ENCODE measurements around the gene BANP.
"Not testable (repeated sequence)": the region's sequence is repeated elsewhere in the genome, so short reads cannot be mapped to it uniquely, and the experiment has no call there.

The BANP gene

DNA sequence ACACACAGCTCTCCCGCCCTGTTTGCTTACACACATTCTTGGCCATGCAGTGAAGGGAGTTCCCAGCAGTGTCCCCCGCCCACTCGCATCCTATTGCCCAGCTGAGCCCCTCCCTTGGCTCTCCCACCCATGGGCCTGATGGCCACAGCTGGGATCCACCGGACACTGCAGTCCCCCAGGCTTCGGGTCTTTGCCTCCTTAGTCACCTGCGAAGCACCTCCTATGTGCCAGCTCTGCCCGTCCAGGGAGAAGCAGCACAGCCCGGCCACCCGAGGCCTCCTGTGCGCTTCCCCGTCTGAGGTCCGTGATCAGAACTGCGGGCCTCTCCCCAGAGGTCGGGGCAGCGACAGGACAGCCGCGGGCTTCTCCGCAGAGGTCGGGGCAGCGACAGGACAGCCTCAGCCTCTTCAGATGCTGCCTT is 136.9 kb downstream of the BANP start:
- TF ChIP-seq, protein P1, sequence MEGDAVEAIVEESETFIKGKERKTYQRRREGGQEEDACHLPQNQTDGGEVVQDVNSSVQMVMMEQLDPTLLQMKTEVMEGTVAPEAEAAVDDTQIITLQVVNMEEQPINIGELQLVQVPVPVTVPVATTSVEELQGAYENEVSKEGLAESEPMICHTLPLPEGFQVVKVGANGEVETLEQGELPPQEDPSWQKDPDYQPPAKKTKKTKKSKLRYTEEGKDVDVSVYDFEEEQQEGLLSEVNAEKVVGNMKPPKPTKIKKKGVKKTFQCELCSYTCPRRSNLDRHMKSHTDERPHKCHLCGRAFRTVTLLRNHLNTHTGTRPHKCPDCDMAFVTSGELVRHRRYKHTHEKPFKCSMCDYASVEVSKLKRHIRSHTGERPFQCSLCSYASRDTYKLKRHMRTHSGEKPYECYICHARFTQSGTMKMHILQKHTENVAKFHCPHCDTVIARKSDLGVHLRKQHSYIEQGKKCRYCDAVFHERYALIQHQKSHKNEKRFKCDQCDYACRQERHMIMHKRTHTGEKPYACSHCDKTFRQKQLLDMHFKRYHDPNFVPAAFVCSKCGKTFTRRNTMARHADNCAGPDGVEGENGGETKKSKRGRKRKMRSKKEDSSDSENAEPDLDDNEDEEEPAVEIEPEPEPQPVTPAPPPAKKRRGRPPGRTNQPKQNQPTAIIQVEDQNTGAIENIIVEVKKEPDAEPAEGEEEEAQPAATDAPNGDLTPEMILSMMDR (IDR thresholded peaks at IDR 0.05; ENCODE audit: control insufficient read depth, extremely low read depth, insufficient read depth) = no peak
- no peak for DNase-seq (ENCODE audit: low read depth)
- no peak overlapping the region for H3K4me3 ChIP-seq (ENCODE audit: low read depth, low read length)

DNA sequence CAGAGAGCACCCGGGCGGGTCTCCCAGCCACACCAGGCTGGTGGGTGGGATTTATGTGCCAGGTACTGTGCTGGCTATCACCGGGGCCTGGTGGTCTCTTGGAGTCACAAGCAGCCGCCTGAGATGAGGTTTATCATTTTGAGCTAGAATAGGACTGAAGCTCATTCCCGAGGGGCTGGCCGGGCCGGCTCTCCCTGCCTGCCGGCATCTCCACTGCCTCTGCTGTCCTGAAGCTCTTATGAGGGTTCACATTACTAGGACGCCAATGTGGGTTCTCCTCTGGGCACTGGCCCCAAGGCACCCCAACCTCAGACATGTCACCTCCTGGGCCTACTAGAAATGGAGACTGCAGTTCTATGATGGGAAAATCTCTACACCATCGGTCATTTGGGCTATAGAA is 137.4 kb downstream of the BANP start:
- DNase-seq (ENCODE audit: low read depth) = not testable (repeated sequence)

DNA sequence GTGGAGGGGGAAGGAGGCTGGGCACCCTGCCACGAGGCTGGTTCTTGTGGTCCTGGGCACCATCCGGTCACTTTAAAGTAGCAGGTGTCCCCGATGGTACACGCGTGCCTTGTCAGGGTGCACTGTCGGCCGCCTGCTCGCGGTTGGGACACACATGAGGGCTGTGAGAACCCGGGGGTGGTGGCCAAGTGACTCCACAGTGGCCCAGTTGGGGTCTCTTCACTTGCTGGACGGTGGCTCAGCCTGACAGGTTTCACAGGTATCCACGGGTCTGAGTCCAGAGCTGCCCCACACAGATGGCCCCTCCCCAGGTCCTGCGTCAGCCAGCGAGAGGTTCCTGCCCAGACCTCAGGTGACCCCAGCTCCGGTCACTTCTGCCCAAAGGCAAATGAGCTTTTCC is 137.8 kb downstream of the BANP start:
- DNase-seq (ENCODE audit: low read depth); H3K4me3 ChIP-seq (ENCODE audit: low read depth, low read length): not testable (repeated sequence)

More for the DNA sequence above, 137.4 kb downstream of the BANP start:
- H3K4me3 ChIP-seq (ENCODE audit: low read depth, low read length) = not testable (repeated sequence)

DNA sequence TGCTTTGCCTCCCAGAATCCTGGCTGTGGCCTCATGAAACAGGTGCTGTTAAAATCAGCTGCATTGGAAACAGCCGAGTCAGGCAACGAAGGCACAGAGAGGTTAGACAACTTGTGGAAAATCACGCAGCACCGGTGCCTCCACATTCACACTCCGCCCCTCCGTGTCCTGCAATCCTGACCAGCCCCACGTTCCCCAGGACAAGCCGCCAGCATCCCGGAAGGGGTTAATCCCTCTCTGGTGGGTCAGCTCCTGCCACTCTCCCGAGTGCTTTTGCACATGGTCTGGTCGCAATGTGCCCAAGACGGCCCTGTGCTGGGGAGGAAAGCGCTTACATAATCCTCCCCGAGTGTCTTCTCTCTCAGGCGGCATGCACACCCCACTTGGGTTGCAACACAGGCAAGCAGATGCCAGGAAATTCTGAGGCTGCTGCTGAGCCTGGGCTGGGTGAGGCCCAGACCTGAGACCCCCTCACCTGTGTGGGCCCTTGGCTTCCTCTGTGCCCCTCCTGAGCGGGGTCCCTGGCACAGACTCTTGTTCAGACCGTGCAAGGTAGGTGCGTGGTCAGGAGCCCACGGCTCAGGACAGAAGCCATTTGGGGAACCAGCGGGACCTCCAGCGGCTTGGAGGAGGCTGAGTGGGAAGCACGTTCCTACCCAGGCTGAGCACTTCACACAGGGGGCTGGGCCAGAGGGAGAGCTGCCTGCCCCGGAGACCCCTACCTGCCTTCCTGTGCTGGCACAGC is 138.6 kb downstream of the BANP start:
- H3K4me3 ChIP-seq (ENCODE audit: low read depth, low read length); DNase-seq (ENCODE audit: low read depth): not testable (repeated sequence)

DNA sequence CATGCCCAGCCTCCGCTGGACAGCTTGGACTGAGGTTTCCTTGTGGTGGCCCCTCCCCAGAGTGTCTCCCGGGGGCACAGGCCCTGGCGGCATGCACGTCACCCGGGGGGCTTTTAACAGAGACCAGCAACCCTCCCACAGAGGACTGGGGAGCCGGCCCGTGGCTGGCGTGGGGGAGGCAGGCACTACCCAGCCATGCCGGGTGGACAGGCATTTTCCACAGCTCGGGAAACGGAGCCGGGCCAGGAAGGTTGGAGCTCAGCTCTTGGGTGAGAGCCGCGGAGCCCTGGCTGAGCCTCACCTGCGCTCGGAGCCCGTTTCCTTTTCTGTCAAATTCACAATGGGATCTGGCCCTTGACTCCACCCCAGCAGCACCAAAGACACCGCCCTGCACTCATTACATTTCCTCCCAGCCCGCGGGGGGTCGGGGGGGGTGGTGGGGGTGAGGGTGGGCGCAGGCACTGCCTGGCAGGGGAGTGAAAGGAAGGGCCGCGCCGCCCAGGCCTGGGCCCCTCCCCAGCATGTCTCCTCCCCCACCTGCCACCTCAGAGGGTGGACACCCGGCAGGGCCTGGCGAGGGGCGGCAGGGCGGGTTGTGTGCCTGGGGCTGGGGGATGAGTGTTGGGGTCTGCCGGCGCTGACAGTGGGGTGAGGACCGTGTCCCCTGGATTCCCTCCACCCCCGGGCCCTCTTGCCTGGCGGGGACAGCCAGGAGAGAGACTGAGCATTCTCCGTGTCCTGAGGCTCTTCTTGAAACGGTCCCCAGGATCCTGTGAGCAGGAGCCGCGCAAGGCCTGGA is 139.3 kb downstream of the BANP start:
- H3K4me3 ChIP-seq (ENCODE audit: low read depth, low read length) = not testable (repeated sequence)

DNA sequence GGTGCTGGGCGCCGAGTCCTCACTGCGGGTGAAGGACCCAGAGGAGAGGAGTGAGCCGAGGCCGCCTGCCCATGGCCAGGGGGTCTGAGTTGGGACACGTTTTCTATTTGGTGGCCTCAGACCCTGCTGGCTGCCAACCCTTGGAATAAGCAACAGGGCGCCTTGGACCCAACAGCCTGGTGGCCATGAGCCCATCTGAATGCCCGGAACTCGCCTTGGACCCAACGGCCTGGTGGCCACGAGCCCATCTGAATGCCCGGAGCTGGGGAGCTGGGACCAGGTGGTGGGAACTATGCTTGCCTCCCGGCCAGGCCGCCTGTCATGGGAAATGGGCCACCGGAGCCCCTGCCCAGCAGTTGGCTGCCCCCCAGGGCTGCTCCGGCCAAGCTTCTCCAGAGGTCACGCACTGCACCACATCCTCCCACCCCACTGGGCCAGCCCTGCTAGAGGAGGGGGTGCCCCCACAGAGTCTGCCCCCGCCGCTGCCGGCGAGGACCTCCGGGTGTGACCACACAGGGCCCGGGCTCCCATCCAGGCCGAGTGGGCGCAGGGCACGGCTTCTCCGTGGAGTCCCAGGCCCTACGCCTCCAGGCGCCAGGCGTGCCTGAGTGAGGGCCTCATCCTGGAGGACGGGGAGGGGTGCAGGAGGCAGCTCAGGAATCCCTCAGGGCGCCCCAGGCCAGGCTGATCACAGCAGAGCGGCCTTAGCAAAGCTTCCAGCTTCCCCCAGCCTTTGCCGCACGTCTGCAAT is 140.2 kb downstream of the BANP start:
- not testable (repeated sequence) for H3K4me3 ChIP-seq (ENCODE audit: low read depth, low read length); DNase-seq (ENCODE audit: low read depth)

More for the DNA sequence above, 139.3 kb downstream of the BANP start:
- not testable (repeated sequence) for DNase-seq (ENCODE audit: low read depth)

DNA sequence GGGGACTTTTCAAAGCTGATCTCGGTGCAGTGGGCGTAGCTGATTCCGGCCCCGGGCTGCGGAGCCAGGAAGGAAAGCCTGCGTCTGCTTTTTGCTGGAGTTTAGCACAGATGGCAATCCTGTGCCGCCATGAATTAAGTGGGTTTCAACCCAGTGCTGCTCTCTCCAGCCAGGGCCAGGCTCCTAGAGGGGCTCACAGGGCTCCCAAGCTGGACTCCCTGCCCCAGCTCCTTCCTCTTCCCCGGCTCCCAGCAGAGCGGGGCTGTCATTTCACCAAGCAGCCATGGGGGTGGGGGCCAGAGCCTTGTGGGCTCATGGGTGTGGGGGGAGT is 140.7 kb downstream of the BANP start:
- not testable (repeated sequence) for H3K4me3 ChIP-seq (ENCODE audit: low read depth, low read length); DNase-seq (ENCODE audit: low read depth)

DNA sequence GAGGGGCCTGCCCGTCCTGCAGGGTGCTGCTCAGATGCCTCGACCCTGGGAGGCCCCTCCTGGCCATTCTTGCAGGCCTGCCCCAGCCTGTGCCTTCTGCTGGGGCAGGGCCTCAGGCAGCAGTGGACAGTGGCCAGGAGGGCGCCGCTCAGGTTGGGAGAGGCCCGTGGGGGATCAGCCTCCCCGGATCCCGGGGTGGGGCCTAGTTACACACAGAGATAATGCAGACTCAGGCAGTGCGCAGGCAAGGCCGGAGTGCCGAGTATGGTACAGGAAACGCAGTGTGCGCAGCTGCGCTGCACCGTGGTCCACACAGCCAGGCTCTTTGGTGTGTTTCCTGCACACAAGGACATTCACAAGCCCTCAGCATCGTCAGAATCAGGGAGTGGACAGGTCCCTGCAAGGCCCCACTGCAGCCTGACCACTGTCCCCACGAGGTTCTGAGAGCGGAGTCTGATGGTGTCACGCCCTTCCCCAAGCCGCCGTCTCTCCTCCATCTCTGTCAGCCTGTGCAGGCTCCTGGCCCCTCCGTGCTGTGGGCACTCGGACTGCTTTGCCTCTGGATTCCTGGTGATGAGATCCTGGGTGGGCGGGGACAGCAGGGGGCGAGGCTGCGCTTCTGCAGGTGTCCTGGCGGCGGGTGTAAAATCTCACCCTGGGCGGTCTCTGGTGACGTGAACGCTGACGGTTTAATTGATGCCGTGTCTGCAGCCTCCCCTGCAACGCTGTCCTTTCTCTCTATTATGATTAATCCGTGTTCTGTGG is 141.7 kb downstream of the BANP start:
- not testable (repeated sequence) for DNase-seq (ENCODE audit: low read depth)

DNA sequence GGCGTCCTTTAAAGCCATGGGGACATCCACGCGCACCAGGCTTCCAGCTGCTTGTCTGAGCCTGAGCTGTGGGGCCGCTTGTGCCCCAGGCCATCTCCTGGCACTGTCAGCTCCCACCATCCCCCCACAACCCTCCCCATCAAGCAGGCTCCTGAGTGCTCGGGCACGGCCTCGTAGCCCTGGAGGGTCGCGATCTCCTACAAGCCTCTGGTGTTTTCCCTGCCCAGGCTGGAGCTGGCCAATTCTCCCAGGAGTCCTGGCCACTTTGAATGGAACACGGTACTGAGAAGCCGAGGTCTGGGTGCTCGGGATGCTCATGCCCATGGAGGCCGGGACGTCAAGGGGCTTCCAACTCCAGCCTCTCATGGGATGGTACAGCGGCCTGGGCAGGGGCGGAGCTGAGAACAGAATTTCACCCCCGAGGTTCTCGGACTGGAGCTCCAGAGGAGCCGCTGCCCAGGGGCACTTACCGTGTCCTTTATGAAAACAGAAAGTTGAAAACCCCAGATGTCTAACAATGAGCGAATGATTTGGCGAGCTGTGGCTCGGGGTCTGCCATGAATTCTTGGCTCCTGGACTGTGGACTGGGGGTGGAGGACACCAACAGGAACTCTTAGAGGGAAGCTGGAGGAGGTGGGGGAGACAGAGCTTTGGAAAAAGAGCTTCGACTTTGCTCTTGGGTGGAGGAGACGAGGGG is 142.5 kb downstream of the BANP start:
- not testable (repeated sequence) for H3K4me3 ChIP-seq (ENCODE audit: low read depth, low read length); DNase-seq (ENCODE audit: low read depth)

More for the DNA sequence above, 141.7 kb downstream of the BANP start:
- not testable (repeated sequence) for H3K4me3 ChIP-seq (ENCODE audit: low read depth, low read length)

DNA sequence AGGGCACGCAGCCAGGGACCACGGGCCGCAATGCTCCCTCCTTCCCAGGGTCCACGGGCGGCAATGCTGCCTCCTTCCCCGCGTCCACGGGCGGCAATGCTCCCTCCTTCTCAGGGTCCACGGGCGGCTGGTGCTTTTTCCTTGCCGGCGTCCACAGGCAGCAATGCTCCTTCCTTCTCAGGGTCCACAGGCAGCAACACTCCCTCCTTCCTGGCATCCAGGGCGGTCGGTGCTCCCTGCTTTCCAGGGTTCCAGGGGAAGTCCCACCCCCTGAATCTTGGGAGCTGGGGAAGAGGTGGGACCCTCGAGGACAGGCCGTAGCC is 143.0 kb downstream of the BANP start:
- DNase-seq (ENCODE audit: low read depth); H3K4me3 ChIP-seq (ENCODE audit: low read depth, low read length): not testable (repeated sequence)

DNA sequence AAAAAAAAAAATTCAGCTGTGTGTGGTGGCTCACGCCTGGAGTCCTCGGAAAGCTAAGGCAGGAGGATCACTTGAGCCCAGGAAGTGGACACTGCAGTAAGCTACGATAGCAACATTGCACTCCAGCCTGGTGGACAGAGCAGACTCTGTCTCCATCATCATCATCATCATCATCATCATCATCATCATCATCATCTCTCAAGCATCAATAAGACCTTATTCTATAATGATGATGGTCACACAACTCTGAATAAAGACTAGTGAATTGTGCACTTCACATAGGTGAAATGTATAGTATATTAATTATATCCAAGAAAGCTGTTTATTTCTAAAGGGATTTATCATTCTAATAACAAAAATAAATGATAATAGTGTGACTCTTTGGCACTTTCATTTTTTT is 143.7 kb downstream of the BANP start:
- not testable (repeated sequence) for DNase-seq (ENCODE audit: low read depth); H3K4me3 ChIP-seq (ENCODE audit: low read depth, low read length)

DNA sequence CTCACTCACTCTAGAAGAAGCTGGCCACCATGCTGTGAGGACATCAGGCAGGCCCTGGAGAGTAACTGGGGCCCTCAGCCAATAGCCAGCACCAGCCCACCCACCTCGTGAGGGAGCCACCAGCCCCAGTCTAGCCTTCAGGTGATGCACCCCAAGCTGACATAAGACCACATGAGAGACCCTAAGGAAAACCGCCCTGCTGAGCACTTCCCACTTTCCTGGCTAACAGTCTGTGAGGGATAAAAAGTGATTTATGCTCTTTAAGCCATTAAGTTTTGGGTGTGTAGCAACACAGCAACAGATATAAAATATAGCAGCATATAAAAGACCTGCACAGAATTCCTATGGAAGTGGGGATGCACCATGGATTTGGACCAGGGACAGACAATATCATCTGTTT is 145.4 kb downstream of the BANP start:
- H3K4me3 ChIP-seq (ENCODE audit: low read depth, low read length); DNase-seq (ENCODE audit: low read depth): not testable (repeated sequence)

DNA sequence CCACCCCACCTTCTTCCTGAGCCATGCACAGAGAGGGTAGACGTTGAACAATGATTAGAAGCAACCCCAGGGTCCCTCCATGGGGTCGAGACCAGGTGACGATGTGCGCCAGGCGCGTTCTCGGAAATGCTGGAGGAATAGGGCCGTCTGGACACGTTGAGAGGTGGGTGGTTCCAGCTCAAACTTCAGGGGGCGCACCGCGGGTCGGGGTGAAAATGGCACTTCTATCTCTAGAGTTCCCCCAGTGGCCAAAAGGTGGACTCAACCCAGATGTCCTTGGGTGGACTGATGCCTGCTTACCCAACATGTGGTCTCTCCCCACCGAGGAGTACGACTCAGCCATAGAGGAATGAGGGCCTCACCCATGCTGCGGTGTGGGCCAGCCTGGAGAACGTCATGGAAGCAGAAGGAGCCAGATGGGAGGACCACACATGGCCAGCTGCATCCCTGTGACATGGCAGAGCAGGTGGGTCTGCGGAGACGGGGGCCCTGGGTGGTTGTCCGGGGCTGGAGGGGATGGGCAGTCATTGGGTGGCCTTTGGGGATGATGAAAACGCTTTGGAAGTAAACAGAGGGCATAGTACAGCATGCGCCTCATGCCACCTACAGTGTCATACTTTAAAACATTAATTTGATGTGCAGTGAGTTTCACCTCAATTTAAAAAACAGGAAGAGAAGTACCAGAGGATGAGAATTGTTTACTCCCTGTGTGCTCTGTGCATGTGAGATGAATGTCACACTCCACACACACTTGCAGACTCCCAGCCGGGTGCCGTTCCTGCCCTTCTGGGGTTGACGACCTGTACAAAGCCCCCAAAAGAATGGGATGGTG is 147.7 kb downstream of the BANP start:
- DNase-seq (ENCODE audit: low read depth) = not testable (repeated sequence)

More for the DNA sequence above, 147.7 kb downstream of the BANP start:
- H3K4me3 ChIP-seq (ENCODE audit: low read depth, low read length) = not testable (repeated sequence)
